RKO (cell line): ENCODE results near the gene UVRAG.
"Not testable (repeated sequence)": the region's sequence is repeated elsewhere in the genome, so short reads cannot be mapped to it uniquely, and the experiment has no call there.

Experiments
- DNase-seq: peaks from one replicate; pipeline ENCODE4 v3.0.0-alpha.2; 2016; ENCODE audit warnings: low spot score

UVRAG gene

DNA sequence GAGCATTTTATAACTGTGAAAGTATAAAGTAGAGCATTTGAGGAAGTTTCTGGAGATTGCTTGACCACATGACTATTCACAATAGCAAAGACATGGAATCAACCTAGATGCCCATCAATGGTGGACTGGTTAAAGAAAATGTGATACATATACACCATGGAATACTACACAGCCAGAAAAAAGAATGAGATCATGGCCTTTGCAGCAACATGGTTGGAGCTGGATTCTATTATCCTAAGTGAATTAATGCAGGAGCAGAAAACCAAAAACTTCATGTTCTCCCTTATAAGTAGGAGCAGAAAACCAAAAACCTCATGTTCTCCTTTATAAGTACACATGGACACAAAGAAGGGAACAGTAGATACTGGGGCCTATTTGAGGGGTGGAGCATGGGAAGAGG is 30.3 kb downstream of the UVRAG start:
- DNase-seq = no peak

DNA sequence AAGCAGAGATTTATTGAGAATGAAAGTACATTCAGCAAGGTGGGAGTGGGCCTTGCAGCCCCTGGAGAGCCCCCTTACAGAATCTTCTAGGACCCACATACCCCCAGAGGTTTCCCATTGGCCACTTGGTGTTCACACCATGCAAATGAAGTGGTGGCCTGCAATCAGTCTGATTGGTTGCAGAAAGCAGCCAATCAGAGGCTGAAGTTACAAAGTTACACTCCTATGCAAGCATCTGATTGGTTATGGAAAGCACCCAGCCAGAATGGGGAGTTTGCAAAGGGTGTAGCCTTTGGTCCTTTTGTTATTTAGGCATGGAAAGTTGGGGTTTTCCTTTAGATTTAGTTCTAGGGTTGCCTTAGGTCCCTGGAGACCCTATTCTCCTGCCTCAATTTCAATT is 34.9 kb downstream of the UVRAG start:
- DNase-seq = peak; percentile 11

GRCh38 chr11:75850787-75851186 is 35.8 kb downstream of the UVRAG start:
- DNase-seq = no peak

- no peak for DNase-seq
Observed at GRCh38 chr11:75851203-75851602, 36.2 kb downstream of the UVRAG start.

- no peak for DNase-seq
Observed at GRCh38 chr11:75852406-75853017, 37.5 kb downstream of the UVRAG start.

- not testable (repeated sequence) for DNase-seq
Observed at GRCh38 chr11:75853563-75853962, 38.6 kb downstream of the UVRAG start.

DNA sequence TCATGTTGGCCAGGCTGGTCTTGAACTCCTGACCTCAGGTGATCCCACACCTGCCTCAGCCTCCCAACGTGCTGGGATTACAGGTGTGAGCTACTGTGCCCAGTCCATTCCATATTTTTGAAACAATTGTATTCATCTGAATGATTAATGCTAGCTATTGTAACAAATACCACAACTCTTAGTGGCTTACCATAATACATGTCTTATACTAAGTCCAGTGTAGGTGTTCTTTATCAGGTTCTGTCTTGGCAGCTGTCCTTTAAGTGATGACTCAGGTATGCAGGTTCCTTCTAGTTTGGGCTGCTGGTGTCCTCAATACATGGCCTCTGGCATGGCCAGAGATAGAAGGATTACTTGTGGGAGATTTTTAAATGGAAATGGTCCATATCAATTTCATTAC is 39.0 kb downstream of the UVRAG start:
- no peak for DNase-seq

DNA sequence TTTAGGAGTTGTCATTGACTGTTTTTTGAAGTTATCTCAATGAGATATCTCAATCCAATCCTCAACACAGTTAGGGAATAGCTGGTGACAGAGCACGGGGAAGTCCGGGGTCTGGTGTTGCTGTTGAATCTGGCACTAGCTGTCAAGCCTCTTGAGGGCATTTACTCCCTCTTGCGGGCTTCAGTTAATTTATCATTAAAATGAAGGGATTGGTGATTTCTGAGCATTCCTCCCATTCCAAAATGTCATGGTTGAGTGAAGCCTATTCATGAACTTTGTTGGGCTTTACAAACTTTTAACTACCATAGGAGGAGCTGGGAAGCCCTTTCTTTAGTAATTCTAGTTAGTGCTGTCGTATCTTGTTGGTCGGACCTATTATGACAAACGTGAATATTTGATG is 40.2 kb downstream of the UVRAG start:
- DNase-seq = no peak

DNA sequence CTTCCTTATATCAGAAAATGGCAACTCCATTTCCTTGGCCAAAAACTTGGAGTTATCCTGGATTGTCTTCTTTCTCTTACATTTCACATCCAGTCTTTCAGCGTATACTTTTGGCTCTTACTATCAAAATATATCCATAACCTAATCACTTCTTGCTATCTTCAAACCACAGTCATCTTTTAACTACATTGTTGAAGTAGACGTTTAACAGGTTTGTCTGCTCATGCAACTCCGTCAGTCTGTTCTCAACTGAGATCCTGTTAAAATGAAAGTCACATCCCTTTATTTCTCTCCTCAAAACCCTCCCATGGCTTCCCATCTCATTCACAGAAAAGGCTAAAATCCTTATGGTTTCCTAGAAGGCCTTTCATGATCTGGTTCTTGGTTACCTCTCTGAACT is 41.9 kb downstream of the UVRAG start:
- no peak for DNase-seq

GRCh38 chr11:75858042-75858441 is 43.0 kb downstream of the UVRAG start:
- no peak for DNase-seq

DNA sequence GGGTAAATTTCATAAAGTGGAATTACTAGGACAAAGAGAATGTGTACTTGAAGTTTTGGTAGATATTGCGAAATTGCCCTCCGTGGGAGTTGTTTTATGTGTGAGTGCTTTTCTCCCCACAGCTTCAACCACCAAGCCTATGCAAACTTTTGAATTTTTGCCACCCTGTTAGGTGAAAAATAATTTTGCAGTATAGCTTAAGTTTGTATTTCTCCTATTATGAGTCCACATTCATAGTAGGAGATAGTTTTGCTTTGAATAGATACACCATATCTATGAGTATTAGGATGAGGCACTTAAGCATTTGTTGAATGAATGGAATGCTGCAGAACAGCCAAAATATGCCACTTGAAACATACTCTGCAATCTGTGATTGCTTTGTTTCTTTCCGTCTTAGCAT is 43.6 kb downstream of the UVRAG start:
- no peak for DNase-seq

DNA sequence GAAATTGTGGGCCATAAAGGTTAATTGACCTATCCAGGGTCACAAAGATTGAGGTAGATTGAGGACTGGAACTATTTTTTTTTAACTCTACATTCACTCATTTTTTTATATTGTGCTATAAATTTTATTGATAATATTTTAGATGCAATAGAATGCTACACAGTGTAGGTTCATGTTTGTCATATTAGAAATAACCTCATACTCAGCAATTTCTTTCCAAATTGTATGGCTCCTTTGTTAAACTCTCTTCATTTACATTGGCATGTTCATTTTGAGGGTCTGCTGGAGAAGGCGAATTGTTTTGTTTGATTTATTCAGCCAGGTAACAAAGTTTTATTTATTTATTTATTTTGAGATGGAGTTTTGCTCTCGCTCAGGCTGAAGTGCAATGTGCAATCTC is 44.6 kb downstream of the UVRAG start:
- DNase-seq = no peak

DNA sequence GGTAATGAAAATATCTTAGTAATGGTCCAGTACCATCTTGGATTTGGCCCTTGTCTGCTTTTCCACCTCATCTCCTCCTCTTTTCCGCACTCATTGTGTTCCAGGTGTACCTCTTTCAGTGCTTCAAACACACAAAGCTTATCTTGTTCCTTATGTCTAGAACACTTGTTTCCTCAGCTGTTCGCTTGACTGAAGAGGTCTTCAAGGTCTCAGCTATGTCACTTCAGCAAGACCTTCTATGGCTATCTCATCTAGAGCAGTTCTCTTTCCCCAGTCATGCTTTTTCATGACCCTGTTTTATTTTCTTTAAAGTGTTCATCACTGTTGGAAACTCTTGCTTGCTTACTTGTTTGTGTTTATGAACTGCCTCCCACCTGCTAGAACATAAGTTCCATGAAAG is 47.4 kb downstream of the UVRAG start:
- DNase-seq = no peak

DNA sequence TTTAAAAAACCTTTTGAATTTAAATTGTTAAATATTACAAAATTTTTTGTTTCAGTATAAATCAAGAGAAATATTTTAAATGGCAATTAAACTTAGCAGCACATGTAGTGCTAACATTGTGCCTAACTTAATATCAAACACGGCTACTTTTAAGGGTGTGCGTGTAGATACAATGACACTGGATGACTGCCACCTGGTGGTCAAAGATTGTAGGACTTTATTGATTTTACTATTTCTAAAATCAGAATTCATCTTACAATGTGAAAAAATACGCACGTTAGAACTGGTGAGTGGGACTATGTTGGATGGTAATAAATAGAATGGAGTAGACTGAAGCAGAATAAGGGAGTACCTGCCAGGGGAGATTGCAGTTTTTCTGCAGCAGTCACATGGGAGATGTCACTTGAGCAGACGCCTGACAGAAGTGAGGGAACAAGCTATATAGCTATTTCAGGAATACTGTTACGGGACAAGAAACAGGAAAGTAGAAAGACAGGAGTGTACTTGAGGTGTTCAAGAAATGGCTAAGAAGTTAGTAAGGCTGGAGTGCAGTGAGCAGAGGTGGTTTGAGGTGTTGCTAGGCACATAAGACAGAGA is 52.9 kb downstream of the UVRAG start:
- DNase-seq = peak; percentile 51

GRCh38 chr11:75868990-75869389 is 54.0 kb downstream of the UVRAG start:
- DNase-seq = no peak

DNA sequence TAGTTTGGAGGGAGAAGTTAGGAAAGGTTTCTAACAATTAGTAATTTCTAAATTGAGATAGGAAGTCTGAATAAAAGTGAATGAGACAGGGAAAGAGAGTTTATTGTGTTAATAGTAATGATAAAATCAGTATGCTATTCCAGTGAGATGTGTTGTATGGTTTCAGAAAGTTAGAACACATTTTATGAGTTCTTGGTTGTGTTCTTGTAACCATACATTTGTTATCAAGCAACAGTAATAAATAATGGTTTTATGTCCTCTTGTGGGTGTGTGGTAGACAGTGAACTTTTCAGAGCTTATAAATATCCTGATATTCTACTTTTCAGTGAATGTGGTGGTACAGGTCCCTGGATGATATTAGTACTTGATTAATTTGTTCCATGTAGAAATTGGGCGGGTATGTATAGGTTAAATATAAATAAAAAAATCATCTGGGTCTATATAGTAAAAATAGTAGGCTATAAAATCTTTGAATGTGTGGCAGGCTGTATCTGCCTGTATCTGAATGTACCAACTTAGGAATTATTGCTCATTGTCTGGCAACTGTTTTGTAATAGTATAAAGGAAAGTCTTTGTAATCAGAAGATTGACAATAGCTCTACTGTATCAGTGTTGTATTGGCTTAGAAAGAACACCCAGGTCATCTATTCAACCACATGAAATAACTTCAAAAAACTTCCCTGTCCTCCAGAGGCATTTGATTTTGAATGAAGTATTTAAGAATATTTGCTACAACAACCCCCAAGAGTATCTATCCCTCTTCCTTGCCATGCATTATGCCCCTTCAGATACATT is 54.8 kb downstream of the UVRAG start:
- no peak for DNase-seq

- no peak for DNase-seq
Observed at GRCh38 chr11:75872887-75873416, 57.9 kb downstream of the UVRAG start.

GRCh38 chr11:75873417-75874221 is 58.6 kb downstream of the UVRAG start:
- DNase-seq = no peak

GRCh38 chr11:75874684-75875341 is 59.8 kb downstream of the UVRAG start:
- DNase-seq = no peak

GRCh38 chr11:75877327-75877726 is 62.3 kb downstream of the UVRAG start:
- DNase-seq = not testable (repeated sequence)

- DNase-seq = not testable (repeated sequence)
Observed at GRCh38 chr11:75877931-75878330, 62.9 kb downstream of the UVRAG start.

- no peak for DNase-seq
Observed at GRCh38 chr11:75878933-75879332, 63.9 kb downstream of the UVRAG start.
